Anterior cingulate cortex (tissue), 58 donors: Measurements from ENCODE around the gene PEAK3.

ENCODE experiments used
- DNase-seq, 58 donors: peaks; one replicate each; lab custom pipeline; 2025; lab: John Stamatoyannopoulos, UW

Gene PEAK3

DNA sequence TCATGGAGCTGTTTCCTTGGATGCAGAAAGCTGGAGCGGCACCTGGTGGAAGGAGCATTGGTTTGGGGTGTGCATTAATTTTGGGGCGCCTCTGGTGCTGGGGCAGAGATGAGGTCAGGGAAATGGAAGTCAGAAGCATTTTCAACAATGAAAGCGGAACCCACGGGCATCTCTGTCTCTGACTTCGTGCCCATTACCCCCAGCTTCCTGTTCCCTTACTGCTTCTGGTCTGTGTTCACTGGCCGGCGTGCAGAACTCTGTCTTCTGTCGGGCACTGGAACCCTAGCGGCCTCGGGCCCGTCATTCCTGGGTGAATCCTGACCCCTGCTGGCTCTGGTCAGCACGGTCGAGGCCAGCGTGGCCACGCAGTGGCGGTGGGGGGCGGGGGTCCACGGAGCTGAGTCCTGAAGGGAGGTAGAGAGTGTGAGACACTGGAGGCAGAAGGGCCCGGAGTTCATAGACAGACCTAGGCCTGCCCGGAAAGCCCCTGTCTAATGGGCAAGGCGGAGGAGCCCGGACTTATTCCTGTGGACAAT lies 33.9 kb upstream of the PEAK3 start:
- peak in 54 of 58 donors; percentile 22 to 80 (median 56) for DNase-seq

DNA sequence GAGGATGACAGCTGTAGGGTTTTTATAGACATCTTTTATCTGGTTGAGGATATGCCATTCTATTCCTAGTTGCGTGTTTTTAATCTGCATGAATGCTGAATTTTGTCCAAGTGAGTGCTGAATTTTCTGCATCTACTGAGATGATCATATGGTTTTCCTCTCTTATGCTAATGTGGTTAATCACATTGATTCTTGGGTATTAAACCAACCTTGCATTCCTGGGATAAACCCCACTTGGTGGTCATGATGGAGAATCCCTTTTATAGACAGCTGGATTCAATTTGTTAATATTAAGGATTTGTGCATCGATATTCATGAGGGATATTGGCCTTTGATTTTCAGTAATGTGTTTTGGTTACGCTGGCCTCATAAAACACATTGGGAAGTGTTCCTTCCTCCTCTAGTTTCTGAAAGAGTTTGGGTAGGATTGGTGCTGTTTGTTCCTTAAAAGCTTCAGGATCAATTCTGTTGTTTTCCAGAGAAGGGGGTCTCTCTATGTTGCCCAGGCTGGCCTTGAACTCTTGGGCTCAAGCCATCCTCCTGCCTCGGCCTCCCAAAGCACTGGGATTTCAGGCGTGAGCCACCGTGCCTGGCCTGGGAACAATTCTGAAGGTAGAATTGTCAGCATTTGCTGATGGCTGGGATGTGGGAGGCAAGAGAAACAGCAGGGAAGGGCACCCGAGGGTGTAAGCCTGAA lies 33.3 kb upstream of the PEAK3 start:
- no peak for DNase-seq

DNA sequence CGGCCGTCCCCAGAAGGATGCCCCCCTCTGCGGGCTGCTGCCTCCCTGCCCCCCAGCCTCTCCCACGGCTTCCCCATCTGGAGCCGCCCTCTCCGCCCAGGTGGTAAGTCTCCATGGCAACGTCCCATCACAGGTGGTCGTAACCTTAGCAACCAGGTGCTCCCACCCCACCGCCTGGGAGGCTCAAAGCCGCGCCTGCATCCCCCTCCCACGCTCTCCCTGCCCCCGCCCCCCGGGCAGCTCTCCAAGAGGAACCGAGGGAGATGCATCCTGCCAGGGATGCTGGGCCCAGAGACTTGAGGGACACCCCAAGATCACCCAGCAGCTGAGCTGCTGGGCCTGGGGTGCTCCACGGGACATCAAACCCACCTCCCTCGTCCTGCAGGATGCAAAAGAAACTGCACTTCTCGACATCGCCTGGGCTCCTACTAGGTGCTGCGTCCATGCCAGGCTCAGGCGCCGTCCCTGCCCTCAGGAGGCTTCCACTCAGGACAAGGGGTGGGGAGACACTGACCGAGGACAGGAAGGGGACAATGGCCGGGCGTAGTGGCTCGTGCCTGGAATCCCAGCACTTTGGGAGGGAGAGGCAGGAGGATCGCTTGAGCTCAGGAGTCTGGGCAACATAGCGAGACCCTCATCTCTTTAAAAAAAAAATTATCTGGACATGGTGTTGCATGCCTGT lies 31.0 kb upstream of the PEAK3 start:
- DNase-seq = peak in 1 of 58 donors; percentile 58

- no peak for DNase-seq
Observed at GRCh38 chr19:2311093-2311492, 29.1 kb upstream of the PEAK3 start.

DNA sequence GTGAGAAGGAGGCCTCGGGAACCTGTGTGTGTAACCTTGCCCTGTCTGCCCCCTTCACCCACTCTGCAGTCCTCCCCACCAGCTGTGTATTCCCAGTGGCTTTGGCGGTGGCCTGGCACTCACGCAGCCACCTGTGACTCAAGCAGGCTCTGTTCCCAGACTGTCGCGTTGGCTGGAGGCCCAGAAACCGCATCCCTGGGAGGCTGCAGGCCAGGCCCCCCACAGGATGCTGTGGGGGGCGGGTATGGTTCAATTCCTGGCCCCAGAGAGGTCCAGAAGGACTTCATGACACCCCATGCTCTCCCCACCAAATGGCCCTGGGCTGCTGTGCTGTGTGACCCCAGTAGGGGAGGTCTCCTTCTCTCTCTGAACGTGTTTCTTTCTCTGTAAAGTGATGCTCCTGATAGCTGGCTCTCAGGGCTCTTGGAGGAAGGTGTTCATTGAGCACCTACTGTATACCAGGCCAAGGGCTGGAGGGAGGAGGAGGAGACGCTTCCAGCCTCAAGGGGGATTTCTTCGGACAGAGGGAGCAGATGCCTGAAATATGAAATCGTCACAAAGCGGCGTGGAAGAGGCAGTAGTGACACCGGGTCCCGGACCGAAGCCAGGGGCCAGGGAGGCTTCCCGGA lies 27.9 kb upstream of the PEAK3 start:
- DNase-seq = peak in 46 of 58 donors; percentile 13 to 74 (median 42)

- DNase-seq = peak in 3 of 58 donors; percentile 14 to 33 (median 18)
Observed at GRCh38 chr19:2308114-2308556, 26.2 kb upstream of the PEAK3 start, which contains the start of gene LINGO3. TSS of gene LINGO3 (minus strand) at chr19:2308154. CDS start at chr19:2291776, 16,378 bp downstream.

GRCh38 chr19:2307518-2308012 lies 25.6 kb upstream of the PEAK3 start:
- DNase-seq = no peak

DNA sequence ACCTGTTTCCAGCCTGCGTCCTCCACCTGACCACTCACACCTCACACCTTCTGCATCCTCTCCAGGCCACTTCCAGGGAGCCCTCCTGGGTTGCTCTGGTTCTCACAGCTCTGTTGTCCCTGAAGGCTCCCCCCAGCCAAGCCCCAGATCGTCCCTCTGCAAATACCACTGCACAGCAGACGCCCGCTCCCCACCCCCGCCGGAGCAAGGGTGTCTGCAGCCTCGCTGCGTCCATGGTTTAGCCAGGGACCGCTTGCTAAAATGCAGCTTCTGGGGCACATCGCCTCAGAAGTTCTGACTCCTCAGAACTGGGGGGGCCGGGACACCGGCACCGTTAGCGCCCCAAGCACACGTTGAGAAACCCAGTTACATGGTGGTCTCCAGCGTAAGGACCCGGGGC lies 25.0 kb upstream of the PEAK3 start:
- no peak for DNase-seq

GRCh38 chr19:2306281-2306806 lies 24.4 kb upstream of the PEAK3 start:
- DNase-seq = peak in 1 of 58 donors; percentile 68

DNA sequence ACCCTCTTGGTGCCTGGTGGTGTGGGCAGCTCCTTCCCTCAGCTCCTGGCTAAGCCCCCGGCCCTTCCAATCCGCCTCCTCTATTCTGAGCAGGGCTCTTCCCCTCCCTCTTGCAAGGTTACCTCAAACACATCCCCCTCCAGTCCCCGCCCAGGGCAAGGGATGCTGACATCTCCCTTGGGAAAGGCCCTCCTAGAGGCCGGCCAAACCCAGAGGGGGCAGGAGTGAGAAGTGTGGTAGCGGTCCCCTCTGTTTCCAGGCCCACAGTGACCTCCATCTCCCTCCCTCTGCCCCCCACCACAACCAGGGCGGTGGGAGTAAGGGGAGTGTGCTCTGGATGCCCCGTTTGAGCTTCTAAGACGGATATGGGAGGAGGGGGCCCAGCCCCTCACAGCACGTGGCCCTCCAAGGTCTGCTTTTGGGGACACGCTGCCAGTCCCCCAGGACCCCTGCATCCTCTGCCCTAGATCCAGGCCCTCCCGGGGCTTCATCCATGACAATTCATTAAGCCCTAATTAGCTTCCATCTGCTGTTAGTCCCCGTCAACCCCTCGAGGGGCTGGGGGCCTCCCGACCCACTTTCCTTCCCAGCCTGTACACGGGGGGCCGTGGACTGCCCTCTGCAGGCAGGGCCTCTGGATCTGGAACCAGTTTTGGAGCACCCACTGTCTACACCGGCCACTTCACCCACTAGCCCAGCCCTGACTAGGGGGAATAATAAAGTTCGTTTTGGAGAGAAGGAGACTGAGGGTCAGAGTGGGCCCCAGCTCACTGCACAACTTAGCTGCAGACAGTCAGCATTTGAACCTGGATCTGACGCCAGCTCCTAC lies 23.7 kb upstream of the PEAK3 start:
- no peak for DNase-seq

GRCh38 chr19:2303211-2303798 lies 21.3 kb upstream of the PEAK3 start:
- no peak for DNase-seq

DNA sequence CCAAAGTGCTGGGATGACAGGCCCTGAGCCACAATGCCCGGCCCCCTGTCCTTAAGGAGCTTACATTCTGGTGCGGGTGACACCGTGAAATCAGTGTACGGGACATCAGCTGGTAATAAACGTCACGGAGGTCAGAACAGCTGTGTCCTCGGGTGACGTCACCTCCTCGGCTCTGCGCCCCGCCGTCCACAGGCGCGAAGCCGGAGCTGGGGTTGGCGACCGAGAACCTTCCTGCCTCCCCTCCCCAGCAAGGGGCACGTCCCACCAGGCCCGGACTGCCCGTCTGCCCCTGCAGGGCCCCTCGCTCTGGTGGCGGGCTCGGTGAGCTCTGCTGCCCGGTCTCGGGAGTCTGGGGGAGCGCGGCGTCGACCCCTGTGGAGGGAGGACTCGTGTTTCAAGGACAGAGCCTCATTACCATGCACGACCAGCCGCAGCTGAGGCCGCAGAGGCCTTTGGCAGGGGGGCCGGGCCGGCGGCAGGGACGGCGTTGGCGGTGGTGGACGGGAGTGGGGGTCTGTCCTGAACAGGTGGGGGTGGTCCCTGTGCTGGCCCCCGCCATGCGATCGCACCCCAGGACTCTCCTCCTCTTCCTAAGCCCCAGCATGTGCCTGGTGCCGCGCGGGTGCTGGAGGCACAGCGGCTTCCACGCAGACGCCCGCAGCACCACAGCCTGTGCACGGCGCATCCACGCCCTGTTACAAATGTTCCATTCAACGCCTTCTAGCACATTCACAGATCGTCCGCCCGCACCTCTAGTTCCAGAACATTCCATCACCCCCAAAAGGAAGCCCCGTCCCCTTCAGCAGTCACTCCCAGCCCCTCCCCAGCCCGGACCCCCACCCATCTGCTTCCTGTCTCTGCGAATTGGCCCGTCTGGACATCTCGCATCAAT lies 20.6 kb upstream of the PEAK3 start:
- DNase-seq = peak in 10 of 58 donors; percentile 11 to 61 (median 36)

GRCh38 chr19:2300533-2300932 lies 18.6 kb upstream of the PEAK3 start:
- no peak for DNase-seq

DNA sequence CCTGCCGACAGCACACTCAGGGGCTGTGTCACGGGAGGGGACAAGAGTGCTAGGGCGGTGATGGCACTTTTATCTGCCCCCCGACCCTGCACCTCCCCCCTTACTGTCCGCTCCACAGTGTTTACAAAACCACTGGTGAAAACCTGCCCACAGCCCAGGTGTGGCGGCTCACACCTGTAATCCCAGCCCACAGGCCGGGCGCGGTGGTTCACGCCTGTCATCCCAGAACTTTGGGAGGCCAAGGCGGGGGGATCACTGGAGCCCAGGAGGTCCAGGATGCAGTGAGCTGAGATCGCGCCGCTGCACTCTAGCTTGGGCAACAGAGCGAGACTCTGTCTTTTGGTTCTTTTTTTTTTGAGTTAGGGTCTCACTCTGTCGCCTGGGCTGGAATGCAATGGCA lies 14.2 kb upstream of the PEAK3 start:
- DNase-seq = no peak

GRCh38 chr19:2294687-2295335 lies 12.8 kb upstream of the PEAK3 start:
- DNase-seq = peak in 47 of 58 donors; percentile 21 to 81 (median 59)

- DNase-seq = peak in 3 of 58 donors; percentile 10 to 40 (median 15)
Observed at GRCh38 chr19:2291185-2291751, 9.3 kb upstream of the PEAK3 start.

DNA sequence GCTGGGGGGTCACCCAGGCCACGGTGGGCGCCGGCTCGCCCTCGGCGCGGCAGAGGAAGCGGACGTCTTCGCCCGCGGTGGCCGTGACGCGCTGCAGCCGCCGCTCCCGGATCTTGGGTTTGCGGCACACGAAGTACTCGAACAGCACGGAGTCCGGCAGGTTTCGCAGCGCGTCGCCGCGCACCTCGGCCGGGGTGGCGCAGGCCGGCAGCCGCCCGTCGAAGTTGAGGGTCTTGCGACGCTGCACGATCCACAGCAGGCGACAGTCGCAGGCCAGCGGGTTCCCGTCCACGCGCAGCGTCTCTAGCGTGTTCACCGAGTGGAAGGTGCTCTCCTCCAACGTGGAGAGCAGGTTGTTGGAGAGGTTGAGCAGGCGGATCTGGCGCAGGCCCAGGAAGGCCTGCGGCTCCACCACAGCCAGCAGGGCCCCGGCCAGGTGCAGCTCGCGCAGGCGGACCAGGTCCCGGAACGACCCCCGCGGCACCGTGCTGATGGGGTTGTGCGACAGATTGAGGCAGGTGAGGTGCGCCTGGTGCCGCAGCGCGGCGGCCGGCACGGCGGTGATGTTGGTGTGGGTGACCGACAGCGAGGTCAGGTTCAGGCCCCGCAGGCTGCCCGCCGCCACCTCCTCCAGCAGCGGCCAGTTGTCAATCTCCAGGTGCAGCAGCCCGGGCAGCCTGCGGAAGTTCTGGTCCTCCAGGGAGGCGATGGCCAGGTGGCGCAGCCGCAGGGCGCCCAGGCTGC lies 8.6 kb upstream of the PEAK3 start:
- no peak for DNase-seq
